Adrenal gland (tissue), 5 donors: ENCODE measurements around the gene CCDC90B.
A peak's percentile ranks its signal among the peaks of the same experiment; 100 is the strongest.

ENCODE experiments used
- POLR2A ChIP-seq, 2 donors: fragments of 450-650 bp; IDR thresholded peaks; one replicate each; pipeline ENCODE4 v1.6.1; 2017; ENCODE audit warnings: antibody characterized with exemption in 2 of 2, mild to moderate bottlenecking in 2 of 2, moderate library complexity in 1 of 2
- TF ChIP-seq, protein P1 (sequence below), 6 experiments: fragments of 450-650 bp in 4 of 6; fragments of 200-600 bp in 2 of 6; sonication (generic) in 1 of 6; IDR thresholded peaks; 1 replicate in 5 of 6; 2 replicates in 1 of 6; pipeline versions ENCODE4 v1.5.1 to v1.8.0; 2016 to 2021; ENCODE audit warnings: antibody characterized with exemption in 6 of 6, mild to moderate bottlenecking in 2 of 6, moderate library complexity in 1 of 6
- donor health status: DM: no; HTN: no; CAD: no.

GRCh38 chr11:83241291-83241946, 44.7 kb downstream of the CCDC90B start:
- TF ChIP-seq, protein P1, sequence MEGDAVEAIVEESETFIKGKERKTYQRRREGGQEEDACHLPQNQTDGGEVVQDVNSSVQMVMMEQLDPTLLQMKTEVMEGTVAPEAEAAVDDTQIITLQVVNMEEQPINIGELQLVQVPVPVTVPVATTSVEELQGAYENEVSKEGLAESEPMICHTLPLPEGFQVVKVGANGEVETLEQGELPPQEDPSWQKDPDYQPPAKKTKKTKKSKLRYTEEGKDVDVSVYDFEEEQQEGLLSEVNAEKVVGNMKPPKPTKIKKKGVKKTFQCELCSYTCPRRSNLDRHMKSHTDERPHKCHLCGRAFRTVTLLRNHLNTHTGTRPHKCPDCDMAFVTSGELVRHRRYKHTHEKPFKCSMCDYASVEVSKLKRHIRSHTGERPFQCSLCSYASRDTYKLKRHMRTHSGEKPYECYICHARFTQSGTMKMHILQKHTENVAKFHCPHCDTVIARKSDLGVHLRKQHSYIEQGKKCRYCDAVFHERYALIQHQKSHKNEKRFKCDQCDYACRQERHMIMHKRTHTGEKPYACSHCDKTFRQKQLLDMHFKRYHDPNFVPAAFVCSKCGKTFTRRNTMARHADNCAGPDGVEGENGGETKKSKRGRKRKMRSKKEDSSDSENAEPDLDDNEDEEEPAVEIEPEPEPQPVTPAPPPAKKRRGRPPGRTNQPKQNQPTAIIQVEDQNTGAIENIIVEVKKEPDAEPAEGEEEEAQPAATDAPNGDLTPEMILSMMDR (IDR thresholded peaks at IDR 0.05): peak; percentile 27 to 58 (median 50)
- TF ChIP-seq POLR2A (IDR thresholded peaks at IDR 0.05): no peak
